HepG2 (cell line): ENCODE data around the gene MEX3D. TPM values are rescaled to one million over a fixed set of nuclear protein-coding genes. Genes with fewer than 3 reads are reported as not detected.
A peak's percentile ranks its signal among the peaks of the same experiment; 100 is the strongest.

ENCODE experiments used
- EEA1 ChIP-seq: sonication (generic); formaldehyde crosslinking; IDR thresholded peaks from 2 replicates; pipeline ENCODE4 v1.5.1; 2020; ENCODE audit warnings: mild to moderate bottlenecking, missing genetic modification reagents, borderline replicate concordance
- HNF1B ChIP-seq: sonication (generic); formaldehyde crosslinking; IDR thresholded peaks from 2 replicates; pipeline ENCODE4 v1.5.1; 2020; ENCODE audit warnings: mild to moderate bottlenecking, moderate library complexity, missing genetic modification reagents
- HOXA9 ChIP-seq: sonication (generic); formaldehyde crosslinking; IDR thresholded peaks from 2 replicates; pipeline ENCODE4 v1.8.1; 2022; ENCODE audit warnings: missing genetic modification reagents, mild to moderate bottlenecking, moderate library complexity, borderline replicate concordance
- NFAT5 ChIP-seq: sonication (generic); formaldehyde crosslinking; IDR thresholded peaks from 2 replicates; pipeline ENCODE4 v1.4.0; 2020; ENCODE audit warnings: missing genetic modification reagents
- SRY ChIP-seq: sonication (generic); formaldehyde crosslinking; IDR thresholded peaks from 2 replicates; pipeline ENCODE4 v1.8.0; 2022; ENCODE audit warnings: mild to moderate bottlenecking, missing genetic modification reagents
- SYNCRIP ChIP-seq: fragments of 200-400 bp; formaldehyde crosslinking; IDR thresholded peaks from 2 replicates; pipeline ENCODE4 v1.6.1; 2018; ENCODE audit warnings: mild to moderate bottlenecking, low read depth, low read length; ENCODE audit not compliant: insufficient read depth
- THYN1 ChIP-seq: sonication (generic); formaldehyde crosslinking; IDR thresholded peaks from 2 replicates; pipeline ENCODE4 v1.8.1; 2023; ENCODE audit warnings: low read depth, mild to moderate bottlenecking, moderate library complexity, missing genetic modification reagents, borderline replicate concordance
- ZMAT3 ChIP-seq: sonication (generic); formaldehyde crosslinking; conservative IDR thresholded peaks from 2 replicates; pipeline ENCODE4 v1.7.0; 2021; ENCODE audit warnings: missing genetic modification reagents
- ZNF17 ChIP-seq: sonication (generic); formaldehyde crosslinking; IDR thresholded peaks from 2 replicates; pipeline ENCODE4 v1.5.0; 2020; ENCODE audit warnings: mild to moderate bottlenecking, missing genetic modification reagents
- ZNF329 ChIP-seq: sonication (generic); formaldehyde crosslinking; IDR thresholded peaks from 2 replicates; pipeline ENCODE4 v1.9.0; 2021; ENCODE audit warnings: low read depth, mild to moderate bottlenecking, missing genetic modification reagents
- ZNF337 ChIP-seq: sonication (generic); formaldehyde crosslinking; IDR thresholded peaks from 2 replicates; pipeline ENCODE4 v1.5.1; 2020; ENCODE audit warnings: missing genetic modification reagents, low read depth, mild to moderate bottlenecking, borderline replicate concordance
- ZNF33B ChIP-seq: sonication (generic); formaldehyde crosslinking; IDR thresholded peaks from 2 replicates; pipeline ENCODE4 v1.5.1; 2020; ENCODE audit warnings: mild to moderate bottlenecking, missing genetic modification reagents
- polyA plus RNA-seq, 8 experiments: library from polyadenylated mRNA; depleted of rRNA in 3 of 8; stranded (reverse) in 7 of 8; unstranded in 1 of 8; fragments of >200 nt; fragmentation: Illumina TruSeq in 4 of 8; extraction: Trizol in 4 of 8; gene quantifications; 2 replicates each; pipeline versions ENCODE4 v1.2.1 to v1.2.3, GENCODE V29; 2011 to 2016; ENCODE audit warnings: low read depth in 4 of 8, missing spikeins in 1 of 8, mixed read lengths in 1 of 8; ENCODE audit not compliant: insufficient read depth in 1 of 8
- total RNA-seq, 5 experiments: library from RNA; depleted of rRNA; stranded (reverse); fragments of >200 nt; fragmentation: Illumina TruSeq; extraction: Trizol; gene quantifications; 2 replicates each; pipeline ENCODE4 v1.2.3, GENCODE V29; 2016; ENCODE audit warnings: low read depth in 1 of 5
- TF ChIP-seq, protein P1 (sequence below): sonication (generic); formaldehyde crosslinking; IDR thresholded peaks from 2 replicates; pipeline ENCODE4 v1.4.0; 2020; ENCODE audit warnings: missing genetic modification reagents, low read depth, mild to moderate bottlenecking, borderline replicate concordance
- TF ChIP-seq, protein P2 (sequence below): sonication (generic); formaldehyde crosslinking; IDR thresholded peaks from 2 replicates; pipeline ENCODE4 v1.4.0; 2020; ENCODE audit warnings: missing genetic modification reagents, mild to moderate bottlenecking, borderline replicate concordance
- TF ChIP-seq, protein P3 (sequence below): sonication (generic); formaldehyde crosslinking; IDR thresholded peaks from 2 replicates; pipeline ENCODE4 v1.4.0; 2020; ENCODE audit warnings: mild to moderate bottlenecking, missing genetic modification reagents

The MEX3D gene
- total and polyA plus RNA-seq, 2 of the 13 experiments (the other 11 are each of a cell fraction or from before 2014, with no cell fraction given): 3.6 to 17.1 TPM

- TF ChIP-seq ZNF33B (CRISPR knock-in tag) (0 out of 2 replicates have a peak, but pooled peaks have one; percentile 55), ZNF329 (peak; percentile 48; the same call in 1 of the 2 replicates), SYNCRIP (no peak), NFAT5 (CRISPR knock-in tag) (peak; percentile 64; the same call in 1 of the 2 replicates), THYN1 (CRISPR knock-in tag) (no peak), HNF1B (CRISPR knock-in tag) (peak; percentile 53; the same call in 1 of the 2 replicates), HOXA9 (CRISPR knock-in tag) (peak; percentile 39; the same call in 1 of the 2 replicates), ZMAT3 (CRISPR knock-in tag) (peak; percentile 67; the same call in 1 of the 2 replicates), EEA1 (CRISPR knock-in tag) (0 out of 2 replicates have a peak, but pooled peaks have one; percentile 78), ZNF17 (CRISPR knock-in tag) (no peak), ZNF337 (CRISPR knock-in tag) (0 out of 2 replicates have a peak, but pooled peaks have one; percentile 37), SRY (CRISPR knock-in tag) (peak; percentile 94)
- TF ChIP-seq, protein P1, sequence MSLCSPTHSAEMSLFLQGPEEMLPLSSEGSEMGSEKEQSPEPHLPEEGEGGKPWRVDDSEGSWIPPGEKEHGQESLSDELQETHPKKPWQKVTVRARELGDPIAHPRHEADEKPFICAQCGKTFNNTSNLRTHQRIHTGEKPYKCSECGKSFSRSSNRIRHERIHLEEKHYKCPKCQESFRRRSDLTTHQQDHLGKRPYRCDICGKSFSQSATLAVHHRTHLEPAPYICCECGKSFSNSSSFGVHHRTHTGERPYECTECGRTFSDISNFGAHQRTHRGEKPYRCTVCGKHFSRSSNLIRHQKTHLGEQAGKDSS (CRISPR knock-in tag): 0 out of 2 replicates have a peak, but pooled peaks have one; percentile 32
- TF ChIP-seq, protein P2, sequence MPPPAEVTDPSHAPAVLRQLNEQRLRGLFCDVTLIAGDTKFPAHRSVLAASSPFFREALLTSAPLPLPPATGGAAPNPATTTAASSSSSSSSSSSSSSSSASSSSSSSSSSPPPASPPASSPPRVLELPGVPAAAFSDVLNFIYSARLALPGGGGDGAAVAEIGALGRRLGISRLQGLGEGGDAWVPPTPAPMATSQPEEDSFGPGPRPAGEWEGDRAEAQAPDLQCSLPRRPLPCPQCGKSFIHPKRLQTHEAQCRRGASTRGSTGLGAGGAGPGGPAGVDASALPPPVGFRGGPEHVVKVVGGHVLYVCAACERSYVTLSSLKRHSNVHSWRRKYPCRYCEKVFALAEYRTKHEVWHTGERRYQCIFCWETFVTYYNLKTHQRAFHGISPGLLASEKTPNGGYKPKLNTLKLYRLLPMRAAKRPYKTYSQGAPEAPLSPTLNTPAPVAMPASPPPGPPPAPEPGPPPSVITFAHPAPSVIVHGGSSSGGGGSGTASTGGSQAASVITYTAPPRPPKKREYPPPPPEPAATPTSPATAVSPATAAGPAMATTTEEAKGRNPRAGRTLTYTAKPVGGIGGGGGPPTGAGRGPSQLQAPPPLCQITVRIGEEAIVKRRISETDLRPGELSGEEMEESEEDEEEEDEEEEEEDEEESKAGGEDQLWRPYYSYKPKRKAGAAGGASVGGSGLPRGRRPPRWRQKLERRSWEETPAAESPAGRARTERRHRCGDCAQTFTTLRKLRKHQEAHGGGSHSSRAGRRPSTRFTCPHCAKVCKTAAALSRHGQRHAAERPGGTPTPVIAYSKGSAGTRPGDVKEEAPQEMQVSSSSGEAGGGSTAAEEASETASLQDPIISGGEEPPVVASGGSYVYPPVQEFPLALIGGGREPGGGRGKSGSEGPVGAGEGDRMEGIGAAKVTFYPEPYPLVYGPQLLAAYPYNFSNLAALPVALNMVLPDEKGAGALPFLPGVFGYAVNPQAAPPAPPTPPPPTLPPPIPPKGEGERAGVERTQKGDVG: no peak
- TF ChIP-seq, protein P3, sequence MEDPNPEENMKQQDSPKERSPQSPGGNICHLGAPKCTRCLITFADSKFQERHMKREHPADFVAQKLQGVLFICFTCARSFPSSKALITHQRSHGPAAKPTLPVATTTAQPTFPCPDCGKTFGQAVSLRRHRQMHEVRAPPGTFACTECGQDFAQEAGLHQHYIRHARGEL (CRISPR knock-in tag): no peak
Measured at GRCh38 chr19:1592024-1592754, 24.1 kb upstream of the MEX3D start (continued).
